Effector CD8-positive, alpha-beta T cell (primary cell): ENCODE data around the gene TOX2.

Source experiments
- DNase-seq: peaks from one replicate; lab custom pipeline; 2025; lab: John Stamatoyannopoulos, UW

TOX2 gene

DNA sequence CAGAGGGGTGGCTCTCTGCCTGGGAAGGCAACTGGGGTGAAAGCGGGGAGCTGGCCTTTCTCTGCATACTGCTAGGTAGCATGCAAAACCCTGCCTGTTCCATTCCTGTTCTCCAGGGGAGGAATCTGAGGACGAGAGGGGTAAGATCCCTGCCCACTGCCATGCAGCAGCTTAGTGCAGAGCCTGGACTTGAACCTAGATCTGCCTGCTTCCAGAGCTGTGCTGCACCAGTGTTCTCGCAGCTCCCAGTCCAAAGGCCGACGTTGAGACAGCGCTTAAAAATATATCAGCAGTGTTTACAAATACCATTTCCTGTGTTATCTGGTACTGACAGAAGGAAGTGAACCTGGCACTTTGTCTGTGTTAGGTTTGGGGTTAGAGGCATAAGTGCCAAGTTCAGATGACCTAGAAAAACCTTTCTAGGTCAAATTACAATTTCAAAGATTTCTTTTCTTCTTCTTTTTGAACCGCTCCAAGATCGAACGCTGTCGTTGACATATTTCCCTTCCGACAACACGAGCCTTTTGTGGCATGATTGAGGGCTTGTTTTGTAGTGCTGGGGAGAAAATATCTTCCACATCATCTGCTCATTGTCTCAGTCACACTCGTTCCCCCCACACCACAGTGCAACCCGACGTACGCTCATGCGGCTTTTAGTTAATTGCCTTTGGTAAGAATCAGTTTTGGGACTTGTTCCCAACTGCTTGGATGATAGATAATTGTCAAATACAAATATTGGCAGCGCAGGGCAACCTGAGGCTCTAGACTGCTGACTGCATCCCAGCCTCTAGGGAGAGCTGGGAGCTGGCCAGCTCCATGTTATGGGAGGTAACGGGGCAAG, 44.6 kb downstream of the TOX2 start:
- peak; percentile 12 for DNase-seq

DNA sequence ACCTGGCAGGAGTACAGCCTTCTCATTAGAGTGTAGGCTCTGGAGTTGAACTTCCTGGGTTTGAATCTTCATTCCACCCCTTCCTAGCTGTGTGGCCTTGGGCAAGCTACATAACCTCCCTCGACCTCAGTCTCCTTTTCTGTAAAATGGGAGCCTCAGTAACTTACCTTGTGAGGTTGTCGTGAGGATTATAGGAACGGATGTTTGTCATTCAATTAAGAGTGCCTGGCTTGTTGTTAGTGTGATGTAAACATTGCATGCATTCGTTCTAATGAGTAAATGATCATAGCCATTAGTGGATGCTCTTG, 45.2 kb downstream of the TOX2 start:
- no peak for DNase-seq

DNA sequence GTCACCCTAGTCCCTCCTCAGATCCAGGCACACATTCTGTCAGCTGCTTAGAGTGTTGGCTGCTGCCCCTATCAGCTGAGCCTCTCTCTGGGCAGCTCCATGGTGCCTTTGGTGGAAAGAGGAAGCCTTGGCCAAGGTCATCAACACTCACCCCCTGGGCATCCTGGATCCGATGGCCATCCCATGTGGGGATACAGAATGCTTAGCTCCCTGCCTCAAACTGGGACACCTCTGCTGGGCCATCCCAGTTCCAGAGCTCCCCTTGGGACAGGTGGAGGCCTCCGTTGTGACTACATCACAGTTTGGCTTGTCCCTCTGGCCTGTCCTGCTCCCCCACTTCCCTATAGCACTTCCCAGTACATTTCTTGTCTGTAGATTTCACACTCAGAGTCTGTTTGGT, 45.6 kb downstream of the TOX2 start:
- no peak for DNase-seq

DNA sequence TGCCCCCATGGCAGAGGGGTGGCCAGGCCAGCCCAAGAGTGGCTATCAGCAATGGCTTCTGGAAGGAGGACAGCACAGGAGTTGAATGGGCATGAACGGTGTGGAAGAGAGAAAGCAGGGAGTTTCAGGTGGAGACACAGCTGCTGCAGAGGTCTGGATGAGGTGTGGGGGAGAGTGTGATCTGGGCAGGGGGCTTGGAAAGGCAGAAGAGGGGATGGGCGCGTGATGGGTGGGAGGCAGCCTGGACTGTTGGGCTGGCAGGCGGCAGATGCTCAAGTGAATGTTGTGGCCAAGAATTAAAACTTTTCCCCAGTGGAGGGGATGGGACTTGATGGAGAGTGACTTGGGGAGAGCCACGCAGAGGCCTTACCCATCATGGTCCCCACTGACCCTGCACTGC, 46.5 kb downstream of the TOX2 start:
- DNase-seq = no peak

DNA sequence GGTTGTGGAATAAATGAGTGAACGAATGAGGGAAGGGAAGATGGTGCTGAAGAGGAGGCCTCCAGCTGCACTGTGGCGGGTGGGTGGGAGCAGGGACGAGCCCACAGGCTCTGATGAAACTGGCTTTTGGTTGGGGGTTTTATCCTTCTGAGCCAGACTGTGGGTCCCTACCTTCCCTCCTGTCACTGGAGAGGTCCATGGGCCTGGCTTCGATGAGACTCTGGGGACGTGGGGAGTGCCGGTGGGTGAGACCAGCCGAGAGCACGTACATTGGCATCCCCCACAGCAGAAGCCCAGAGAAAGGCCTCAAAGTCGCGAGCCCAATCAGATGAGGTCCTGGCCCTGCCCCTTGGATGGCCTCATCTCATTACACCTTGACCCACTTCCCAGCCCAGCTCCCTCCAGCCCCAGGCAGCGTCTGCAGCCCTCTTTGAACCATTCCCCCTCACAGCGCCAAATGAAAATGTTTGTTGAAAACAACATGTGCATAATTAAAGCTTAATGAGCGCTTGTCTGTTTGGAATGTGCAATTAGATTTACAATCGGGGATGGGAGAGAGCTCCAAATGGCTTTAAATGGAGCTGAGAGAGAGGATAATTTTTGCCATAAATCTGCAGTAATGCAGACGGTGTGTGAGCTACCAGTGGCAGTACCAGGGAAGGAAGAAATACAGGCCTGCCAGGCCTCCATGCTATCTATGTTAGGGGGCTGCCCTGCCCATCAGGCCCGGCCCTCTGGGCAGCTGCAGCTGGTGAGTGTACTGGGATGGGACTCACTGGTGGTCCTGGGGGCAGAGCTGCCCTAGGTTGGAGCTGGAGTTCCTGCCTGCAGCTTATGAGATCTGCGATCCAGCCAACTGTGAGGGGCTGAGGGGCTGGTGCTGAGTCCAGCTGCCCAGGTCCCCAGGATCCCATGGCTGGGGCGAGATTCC, 47.2 kb downstream of the TOX2 start:
- no peak for DNase-seq

DNA sequence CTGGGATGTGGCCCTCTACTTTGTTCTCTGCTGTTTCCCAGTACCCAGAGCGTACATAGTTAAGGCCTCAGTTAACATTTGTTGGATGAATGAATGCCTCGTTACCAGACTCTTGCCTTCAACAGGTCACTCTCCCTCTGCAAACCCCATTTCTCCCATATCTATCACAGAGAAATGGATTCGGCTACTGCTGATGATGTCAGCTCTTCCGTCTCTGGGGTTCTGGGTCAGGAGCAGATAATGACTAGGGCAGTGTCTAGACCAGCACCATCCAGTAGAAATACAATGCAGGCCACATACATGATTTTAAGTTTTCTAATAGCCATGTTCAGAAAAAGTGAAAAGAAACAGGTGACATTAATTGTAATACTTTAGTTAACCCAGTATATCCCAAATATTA, 47.9 kb downstream of the TOX2 start:
- no peak for DNase-seq

DNA sequence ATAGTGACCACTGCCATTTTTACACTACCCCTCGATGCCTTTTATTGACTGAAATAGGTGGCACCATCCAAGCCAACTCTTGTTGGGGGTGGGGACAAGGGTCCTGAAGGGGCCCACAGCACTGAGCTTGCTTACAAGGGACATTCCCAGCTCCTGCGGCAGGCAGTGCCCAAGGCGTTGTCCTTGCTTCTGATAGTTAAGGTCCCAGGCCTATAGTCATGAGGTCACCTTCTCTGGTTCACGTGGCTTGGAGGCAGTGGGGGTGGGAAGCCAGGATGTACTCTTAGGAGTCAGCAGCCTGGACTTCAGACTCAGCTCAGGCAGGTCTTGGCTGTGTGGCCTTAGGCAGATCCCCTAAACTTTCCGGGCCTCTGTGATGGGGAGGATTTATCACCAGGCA, 48.6 kb downstream of the TOX2 start:
- DNase-seq = no peak

DNA sequence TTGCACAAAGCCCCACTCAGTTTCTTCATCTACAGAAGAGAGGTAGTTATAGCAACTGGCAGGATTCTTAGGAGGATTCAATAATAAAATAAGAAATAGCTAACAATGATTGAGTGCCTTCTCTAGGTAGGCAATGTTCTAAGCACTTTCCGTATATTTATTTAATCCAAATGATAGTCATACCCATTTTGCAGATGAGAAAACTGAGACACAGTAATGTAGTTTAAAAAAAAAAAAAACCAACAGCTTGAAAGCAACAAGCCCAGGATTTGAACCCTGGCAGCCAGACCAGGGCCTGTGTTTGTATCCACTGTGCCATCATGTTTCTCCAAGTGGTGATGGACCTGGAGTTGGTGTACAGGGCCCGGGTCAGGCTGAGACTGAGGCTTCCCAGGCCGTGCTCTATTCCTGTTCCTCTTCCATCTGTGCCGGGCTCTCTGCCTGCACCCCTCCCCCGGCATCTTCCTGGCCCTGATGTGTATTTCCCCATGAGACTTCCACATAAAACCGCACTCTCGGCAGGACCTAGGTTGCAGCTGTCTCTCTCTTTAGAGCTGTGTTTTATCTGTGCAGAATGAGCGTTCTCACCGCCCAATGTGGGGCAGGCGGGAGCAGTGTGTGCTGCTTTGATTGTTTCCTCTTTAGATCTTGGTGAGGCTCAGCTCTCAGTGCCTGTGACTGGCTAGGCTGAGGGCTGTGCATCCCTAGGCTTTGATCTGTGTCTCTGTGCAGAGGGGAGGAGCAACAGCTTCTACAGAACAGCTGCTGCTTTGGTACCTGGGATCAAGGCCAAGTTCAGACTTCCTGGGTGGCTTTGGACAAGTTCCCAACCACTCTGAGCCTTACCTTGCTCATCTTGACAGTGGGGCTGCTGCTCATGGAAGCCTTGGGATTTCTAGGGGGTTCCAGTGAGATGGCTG, 49.5 kb downstream of the TOX2 start:
- peak; percentile 34 for DNase-seq

DNA sequence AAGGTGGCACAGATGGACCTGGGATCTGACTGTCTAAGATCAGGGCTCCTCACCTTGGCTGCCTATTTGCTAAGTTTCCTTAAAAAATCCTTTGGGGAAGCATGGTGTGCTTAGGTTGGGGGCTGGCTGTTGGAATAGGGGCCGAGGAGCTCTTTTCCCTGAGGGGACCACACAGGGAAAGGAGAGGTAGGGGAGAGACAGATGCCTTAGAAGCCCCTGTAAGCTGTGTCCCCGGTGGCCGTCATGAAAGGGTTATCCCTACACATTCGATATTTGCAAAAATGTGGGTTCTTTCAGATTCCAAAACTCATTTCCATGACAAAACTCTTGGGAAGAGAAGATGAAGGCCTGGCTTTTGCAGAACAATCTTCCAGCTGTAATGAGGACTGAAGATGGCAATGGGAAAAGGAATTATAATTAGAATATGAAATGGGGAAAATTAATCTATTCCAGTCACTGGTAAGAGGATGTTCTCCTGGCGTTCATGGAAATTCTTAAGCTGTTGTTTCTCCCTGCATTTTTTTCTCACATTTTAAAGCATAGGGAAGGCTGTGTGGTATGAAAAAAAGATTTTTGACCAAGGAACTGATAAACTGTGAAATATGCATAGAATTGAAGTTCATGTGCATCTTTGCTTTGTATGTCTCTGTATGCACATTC, 53.8 kb downstream of the TOX2 start:
- DNase-seq = no peak

DNA sequence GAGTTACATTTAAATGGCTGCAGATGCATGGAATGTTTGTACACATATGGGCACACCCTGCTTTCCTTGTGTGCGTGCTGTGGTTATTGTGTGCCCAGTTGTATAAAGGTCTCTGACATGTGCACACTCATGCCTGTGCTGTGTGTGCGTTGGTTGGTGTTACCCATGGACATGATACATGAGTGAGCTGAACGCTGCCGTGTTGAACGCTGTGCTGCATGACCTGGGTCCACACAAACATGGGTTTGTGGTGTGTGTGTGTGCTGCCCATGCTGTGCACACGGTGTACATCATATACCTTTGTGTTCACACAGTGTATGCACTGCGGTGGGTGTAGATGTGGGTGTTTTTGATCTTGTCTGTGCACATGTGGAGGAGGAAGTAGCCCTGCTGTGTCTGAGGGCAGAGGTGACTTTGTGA, 54.4 kb downstream of the TOX2 start:
- DNase-seq = no peak

DNA sequence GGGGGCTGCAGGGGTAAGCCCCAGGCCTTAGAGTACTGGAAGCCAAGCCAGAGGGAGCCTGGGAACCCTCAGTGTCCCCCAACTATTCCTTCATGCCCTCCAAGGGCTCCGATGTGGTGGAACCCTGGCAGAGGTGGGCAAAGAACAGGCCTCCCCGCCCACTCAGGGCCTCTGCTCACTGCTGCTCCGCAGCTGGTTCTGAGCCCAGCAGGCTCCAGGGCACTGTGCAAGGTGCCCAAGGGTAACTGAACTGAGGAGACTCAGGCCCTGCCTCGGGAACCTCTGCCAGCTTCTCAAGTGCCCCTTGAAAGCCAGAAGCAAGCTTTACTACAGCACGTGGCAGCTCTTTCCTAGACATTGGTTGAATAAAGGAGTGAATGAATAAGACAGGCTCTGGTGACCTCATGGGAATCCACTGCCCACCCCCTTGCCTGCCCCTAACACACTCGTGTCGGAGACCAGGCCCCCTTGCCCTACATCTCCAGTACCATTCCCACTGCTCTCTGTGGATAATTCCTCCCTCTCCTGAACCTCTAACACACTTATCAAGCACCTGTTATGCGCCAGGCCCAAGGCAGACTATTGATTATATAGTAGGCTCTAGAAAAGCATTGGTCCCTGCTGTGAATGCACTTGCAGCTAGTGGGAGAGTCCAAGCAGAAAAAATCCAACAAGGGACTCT, 55.0 kb downstream of the TOX2 start:
- no peak for DNase-seq

DNA sequence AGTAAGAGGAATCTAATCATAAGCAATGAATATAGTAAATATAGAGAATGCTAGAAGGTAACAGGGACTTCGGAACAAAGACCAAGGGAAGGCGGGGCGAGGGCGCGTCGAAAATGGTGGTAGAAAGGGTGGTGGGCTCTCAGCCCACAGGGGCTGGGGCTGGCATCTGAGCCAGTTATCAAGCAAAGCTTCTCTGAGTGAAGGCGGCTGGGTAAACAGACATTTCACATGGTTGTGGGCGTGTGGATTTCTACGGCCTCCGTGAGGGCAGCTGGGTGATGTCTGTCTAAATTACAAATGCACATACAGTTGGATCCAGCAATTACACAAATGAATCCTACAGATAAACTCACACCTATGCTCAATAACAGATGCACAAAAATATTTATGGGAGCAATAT, 56.6 kb downstream of the TOX2 start:
- no peak for DNase-seq

DNA sequence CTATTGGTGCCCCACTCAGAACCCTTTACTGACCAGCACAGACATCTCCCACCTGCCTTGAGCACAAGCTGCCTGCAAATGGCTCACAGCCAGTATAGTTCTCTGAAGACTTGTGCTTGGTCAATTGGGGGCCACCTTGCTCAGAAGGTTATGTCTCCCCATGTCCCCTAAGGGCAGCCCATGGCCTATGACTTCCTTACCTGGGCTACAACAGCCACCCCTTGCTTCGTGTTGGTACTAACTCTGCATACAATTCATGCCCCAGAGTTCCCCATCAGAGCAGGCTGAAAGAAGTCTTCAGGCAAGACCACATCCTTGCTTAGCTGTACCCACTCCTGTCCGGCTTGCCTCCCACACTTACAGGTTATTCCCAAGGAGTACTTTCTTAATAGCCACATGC, 57.4 kb downstream of the TOX2 start:
- DNase-seq = no peak

DNA sequence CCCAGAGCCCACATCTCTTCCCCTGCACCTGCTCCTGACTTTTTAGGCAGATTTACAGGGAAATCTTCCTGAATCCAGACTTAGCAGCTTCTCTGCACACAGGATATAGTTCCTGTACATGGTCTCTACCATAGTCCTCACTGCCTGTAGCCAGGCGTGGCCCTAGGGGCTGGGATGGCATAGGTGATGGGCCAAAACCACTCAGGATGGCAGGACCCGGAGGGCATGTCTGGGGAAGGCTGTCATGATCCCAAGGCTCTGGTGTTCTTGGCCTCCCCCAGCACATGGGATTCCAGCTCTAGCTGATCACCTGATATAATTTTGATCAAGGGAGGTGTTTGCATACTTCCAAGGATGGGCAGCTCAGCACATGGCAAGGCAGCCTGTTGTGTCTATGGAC, 58.0 kb downstream of the TOX2 start:
- DNase-seq = no peak

DNA sequence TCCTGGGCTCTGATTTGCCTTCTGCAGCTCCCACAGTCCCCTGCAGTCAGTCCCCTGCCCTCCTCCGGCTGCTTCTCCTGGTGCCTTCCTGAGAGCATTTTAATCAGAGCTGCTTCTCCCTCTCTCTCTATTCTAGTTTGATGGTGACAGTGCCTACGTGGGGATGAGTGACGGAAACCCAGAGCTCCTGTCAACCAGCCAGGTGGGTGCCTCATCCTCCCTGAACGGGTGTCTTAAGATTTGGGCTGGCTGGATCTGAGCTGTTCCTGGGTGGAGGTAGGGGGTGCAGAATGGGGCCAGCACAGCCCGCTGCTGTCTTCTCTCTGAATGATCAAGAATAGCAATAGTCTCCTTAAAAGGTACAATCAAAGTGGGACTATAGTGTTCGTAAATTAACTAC, 58.6 kb downstream of the TOX2 start:
- no peak for DNase-seq

DNA sequence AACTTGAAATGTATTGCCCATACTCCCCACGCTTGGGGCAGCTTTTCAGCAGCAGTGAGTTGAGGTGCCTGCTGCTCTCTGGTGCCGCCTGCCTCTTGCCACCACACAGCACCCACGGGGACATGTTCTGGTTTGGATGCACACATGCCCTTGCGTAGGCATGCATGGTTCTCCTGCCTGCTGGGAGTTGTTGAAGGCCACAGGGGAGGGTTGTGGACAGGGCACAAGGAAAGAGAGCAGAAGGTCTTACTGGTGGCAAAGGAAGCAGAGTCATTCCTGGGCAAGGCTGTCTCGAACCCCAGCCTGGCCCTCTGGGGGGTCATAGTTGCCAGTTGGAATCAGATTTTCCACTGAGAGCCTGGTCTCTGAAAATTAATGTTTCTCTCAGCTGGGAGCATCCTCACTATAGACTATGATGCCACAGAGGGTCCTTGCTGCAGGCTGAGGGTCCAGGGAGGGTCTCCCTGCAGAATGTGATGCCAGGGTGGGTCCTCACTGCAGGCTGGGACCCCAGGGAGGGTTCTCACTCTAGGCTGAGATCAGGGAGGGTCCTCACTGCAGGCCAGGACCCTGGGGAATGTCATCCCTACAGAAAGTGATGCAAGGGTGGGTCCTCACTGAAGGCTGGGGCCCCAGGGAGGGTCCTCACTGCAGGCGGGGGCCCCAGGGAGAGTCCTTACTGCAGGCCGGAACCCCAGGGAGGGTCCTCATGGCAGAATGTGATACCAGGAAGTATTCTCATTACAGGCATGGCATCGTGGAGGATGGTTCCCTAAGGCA, 59.2 kb downstream of the TOX2 start:
- DNase-seq = no peak

DNA sequence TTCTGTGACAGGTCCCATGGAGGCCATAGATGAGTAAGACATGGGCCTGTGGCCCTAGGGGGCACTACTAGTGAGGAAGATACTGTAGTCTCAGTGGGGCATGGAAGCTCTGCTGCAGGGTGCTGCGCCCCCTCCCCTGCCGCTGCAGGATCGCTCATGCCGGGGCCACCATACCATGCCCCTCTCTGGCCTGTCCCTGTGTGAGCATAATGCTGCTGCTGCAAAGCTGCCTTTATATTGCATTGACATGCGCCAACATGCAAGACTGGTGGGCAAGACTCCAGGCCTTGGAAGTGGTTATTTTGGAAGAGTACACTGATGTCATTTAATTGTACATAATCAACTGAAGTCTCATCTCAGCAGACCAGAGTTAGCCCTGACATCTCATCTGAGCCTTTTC, 60.0 kb downstream of the TOX2 start:
- DNase-seq = no peak

DNA sequence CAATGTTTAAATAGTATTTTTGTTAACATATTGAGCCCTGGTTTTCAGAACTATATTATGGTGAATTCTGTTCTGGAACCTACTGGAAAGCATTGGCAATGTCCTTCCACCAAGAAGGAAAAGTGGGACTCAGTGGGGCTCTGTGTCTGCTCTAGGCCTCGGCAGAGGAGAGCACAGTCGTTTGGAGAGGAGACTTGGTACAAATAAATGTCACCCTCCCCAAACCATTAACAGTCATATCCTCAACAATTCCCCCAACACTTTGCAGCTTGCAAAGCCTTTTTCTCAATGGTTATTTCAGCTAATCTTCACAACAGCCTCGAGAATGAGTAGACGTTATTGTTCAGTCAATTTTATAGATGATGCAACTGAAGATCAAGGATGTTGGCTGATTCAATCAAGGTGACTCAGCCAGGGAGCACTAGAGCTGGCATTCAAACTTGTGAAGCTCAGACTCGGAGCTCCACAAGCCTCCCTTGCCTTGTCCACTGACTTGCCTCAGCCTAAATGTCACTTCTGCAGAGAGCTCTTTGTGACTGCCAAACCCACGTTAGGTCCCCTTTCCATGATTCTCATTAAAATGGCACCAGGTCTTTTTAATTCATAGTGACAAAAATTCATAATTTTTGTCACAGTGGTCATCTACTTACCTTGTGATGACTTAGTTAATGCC, 60.6 kb downstream of the TOX2 start:
- no peak for DNase-seq

DNA sequence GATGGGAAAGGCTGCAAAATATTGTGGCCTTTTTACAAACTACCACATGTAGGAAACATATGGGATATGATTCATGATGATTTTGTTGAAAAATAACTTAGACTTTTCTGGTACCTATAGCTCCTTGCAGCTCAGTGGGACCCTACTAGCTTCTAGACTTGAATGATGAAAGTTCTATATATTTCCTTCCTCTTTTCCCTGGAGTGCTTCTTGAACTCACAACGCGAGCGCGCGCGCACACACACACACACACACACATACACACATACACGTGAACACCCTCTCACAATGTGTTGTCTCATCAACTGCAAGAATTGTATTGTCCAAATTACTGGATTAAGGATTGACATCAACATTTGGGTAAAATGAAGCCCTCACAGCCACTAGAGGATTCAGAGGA, 61.9 kb downstream of the TOX2 start:
- DNase-seq = no peak

DNA sequence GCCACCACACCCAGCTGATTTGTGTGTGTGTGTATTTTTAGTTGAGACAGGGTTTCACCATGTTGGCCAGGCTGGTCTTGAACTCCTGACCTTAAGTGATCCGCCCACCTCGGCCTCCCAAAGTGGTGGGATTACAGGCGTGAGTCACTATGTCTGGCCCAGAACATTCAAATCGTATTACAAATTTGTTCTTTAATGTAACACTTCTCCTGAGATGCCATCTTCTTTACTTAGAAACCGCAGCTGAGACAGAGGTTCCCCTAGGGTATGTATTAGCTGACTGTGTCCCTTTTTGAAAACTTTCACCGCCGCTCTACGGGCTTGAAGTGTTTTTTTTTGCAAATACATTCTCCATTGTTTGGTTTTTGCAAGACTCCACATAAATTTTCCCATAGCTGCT, 62.6 kb downstream of the TOX2 start:
- no peak for DNase-seq
